Measurements from ENCODE around the gene FNDC3B. TPM values are rescaled to one million over a fixed set of nuclear protein-coding genes. Genes with fewer than 3 reads are reported as not detected.

The FNDC3B gene
- total and polyA plus RNA-seq, 10 donors, result 3.1 to 149 (median 103) TPM

DNA sequence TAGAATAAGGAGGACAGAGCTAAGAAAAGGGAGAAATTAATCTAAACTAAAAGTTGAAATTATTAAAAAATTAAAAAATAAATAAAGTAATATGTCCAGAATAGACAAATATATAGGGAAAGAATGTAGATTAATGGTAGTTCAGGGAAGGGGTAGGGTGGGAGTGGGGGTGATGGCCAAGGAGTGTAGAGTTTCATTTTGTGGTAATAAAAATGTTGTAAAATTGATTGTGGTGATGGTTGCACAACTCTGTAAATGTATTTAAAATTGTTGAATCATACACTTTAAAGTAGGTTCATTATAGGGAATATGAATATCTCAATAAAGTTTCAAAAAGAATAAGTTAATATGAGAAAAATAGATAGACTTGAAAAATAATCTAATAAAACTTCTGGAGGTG lies 21.0 kb upstream of the FNDC3B start:
- intact Hi-C loops (cut with DNase I; ENCODE audit: low total_unique reads), result no loop called here
- H3K4me1 ChIP-seq, result no peaks in the 10 kb centered on the region
- no peak for DNase-seq
- no peaks in the 10 kb centered on the region for H3K27me3 ChIP-seq (replicated peaks in 1 of 7)
- TF ChIP-seq, protein P1, sequence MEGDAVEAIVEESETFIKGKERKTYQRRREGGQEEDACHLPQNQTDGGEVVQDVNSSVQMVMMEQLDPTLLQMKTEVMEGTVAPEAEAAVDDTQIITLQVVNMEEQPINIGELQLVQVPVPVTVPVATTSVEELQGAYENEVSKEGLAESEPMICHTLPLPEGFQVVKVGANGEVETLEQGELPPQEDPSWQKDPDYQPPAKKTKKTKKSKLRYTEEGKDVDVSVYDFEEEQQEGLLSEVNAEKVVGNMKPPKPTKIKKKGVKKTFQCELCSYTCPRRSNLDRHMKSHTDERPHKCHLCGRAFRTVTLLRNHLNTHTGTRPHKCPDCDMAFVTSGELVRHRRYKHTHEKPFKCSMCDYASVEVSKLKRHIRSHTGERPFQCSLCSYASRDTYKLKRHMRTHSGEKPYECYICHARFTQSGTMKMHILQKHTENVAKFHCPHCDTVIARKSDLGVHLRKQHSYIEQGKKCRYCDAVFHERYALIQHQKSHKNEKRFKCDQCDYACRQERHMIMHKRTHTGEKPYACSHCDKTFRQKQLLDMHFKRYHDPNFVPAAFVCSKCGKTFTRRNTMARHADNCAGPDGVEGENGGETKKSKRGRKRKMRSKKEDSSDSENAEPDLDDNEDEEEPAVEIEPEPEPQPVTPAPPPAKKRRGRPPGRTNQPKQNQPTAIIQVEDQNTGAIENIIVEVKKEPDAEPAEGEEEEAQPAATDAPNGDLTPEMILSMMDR (IDR thresholded peaks at IDR 0.05 in 8 of 11, conservative IDR thresholded peaks at IDR 0.05 in 3 of 11), result no peak
- no peak for TF ChIP-seq POLR2A (IDR thresholded peaks at IDR 0.05)
- TF ChIP-seq POLR2AphosphoS5 (IDR thresholded peaks at IDR 0.05), result no peak
- no peak overlapping the region for H3K27ac ChIP-seq
- no peak overlapping the region for H3K4me3 ChIP-seq
- no peaks in the 10 kb centered on the region for H3K36me3 ChIP-seq
- H3K9me3 ChIP-seq, result no peaks in the 10 kb centered on the region

DNA sequence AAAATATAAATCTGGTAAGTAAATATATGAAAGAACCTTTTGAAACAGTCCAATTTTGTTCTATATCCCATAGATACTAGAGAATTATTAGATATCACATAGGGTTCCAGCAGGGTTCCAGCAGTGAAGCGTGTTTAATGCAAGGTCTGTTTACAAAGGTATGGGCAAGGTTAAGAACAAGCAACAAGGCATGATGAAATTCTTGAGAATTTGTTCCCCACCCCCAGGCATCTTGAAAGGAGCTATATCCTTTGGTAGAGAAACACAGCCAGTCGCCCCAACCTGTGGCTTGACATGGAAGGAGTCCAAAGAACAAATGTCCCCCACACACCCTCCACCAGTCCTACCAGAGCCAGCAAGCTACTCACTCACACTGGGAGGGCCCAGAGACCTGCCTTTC lies 18.6 kb upstream of the FNDC3B start:
- TF ChIP-seq, protein P1 (IDR thresholded peaks at IDR 0.05 in 8 of 11, conservative IDR thresholded peaks at IDR 0.05 in 3 of 11), result no peak
- no peak for TF ChIP-seq POLR2AphosphoS5 (IDR thresholded peaks at IDR 0.05)
- no peak for TF ChIP-seq POLR2A (IDR thresholded peaks at IDR 0.05)
- intact Hi-C loops (cut with DNase I; ENCODE audit: low total_unique reads), result no loop called here
- WGBS, 5 donors, result 89 to 96% (median 91%) methylated on average over 2 of the region's 2 CpGs

DNA sequence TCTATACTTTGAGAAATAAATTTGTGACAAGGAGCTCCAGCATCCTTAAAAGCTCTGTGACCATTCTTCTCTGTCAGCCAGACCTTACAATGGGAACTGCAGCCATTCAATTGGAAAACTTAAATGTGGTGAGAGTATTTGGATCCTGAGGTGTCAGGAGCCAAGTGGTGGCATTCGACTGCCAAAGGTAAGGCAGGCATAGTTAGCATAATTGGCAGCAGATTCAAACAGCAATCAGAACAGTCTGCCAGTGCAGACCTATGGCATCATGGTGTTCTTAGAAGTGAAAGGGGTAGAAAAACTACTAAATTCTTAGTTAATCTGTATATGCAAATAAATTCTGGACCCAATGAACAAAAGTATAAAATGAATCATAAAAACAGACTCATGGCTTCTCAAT lies 18.2 kb upstream of the FNDC3B start:
- Histone ChIP-seq H3K27me3 (replicated peaks in 1 of 7) (no peaks in the 10 kb centered on the region), H3K4me3 (no peak overlapping the region), H3K9me3 (no peaks in the 10 kb centered on the region), H3K4me1 (no peaks in the 10 kb centered on the region), H3K27ac (no peak overlapping the region), H3K36me3 (no peaks in the 10 kb centered on the region)
- 65 to 93% (median 83%) methylated on average over 1 of the region's 1 CpG for WGBS, 5 donors
- intact Hi-C loops (cut with DNase I; ENCODE audit: low total_unique reads), result no loop called here
- TF ChIP-seq, protein P1 (IDR thresholded peaks at IDR 0.05 in 8 of 11, conservative IDR thresholded peaks at IDR 0.05 in 3 of 11), result no peak
- no peak for TF ChIP-seq POLR2A (IDR thresholded peaks at IDR 0.05)
- TF ChIP-seq POLR2AphosphoS5 (IDR thresholded peaks at IDR 0.05), result no peak
- no peak for DNase-seq

More for the DNA sequence above, 18.6 kb upstream of the FNDC3B start:
- no peaks in the 10 kb centered on the region for H3K9me3 ChIP-seq
- no peak for DNase-seq
- no peaks in the 10 kb centered on the region for H3K27me3 ChIP-seq (replicated peaks in 1 of 7)
- H3K36me3 ChIP-seq, result no peaks in the 10 kb centered on the region
- H3K4me3 ChIP-seq, result no peak overlapping the region
- H3K27ac ChIP-seq, result no peak overlapping the region
- H3K4me1 ChIP-seq, result no peaks in the 10 kb centered on the region

DNA sequence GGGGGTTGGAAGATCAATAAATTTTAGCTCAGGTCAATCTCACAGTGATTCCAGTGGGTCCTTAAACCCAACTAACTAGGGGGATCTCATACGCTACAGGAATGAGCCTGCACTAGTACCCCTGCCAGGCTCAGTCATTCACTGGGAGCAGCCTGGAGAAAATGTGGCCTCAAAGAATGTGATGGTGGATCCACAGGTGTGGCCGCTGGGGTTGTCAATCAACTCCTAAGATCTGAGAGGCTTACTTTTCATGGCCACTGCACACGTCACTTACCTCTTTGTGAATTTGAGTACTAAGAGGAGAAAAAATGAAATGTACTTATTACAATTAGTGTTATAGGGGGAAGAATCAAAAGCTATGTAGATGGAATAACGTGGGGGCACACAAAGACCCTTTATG lies 17.5 kb upstream of the FNDC3B start:
- 86 to 97% (median 93%) methylated on average over 4 of the region's 4 CpGs for WGBS, 5 donors
- H3K27me3 ChIP-seq (replicated peaks in 1 of 7), result no peaks in the 10 kb centered on the region
- H3K4me1 ChIP-seq, result no peaks in the 10 kb centered on the region
- H3K36me3 ChIP-seq, result no peaks in the 10 kb centered on the region
- intact Hi-C loops (cut with DNase I; ENCODE audit: low total_unique reads), result no loop called here
- no peak overlapping the region for H3K27ac ChIP-seq
- no peak for TF ChIP-seq POLR2AphosphoS5 (IDR thresholded peaks at IDR 0.05)
- no peak for TF ChIP-seq POLR2A (IDR thresholded peaks at IDR 0.05)
- TF ChIP-seq, protein P1 (IDR thresholded peaks at IDR 0.05 in 8 of 11, conservative IDR thresholded peaks at IDR 0.05 in 3 of 11), result no peak
- no peak overlapping the region for H3K4me3 ChIP-seq
- no peak for DNase-seq
- no peaks in the 10 kb centered on the region for H3K9me3 ChIP-seq
